SK-N-DZ (cell line): ENCODE measurements around the gene FAM107B.

ENCODE experiments used
- small RNA-seq, 2 experiments: library from RNA; depleted of rRNA; stranded (forward); fragments of <200 nt; gene quantifications; one replicate each; pipeline ENCODE3, GENCODE V24; 2014

Gene FAM107B

Small RNA genes lying within 50 kb of the gene (small RNA-seq; reads per million reads assigned to genes)
- 0 to 0.58 reads per million in 2 experiments for gene RNA5SP302
